ENCODE data around the gene PI16.

- TF ChIP-seq EP300 (IDR thresholded peaks at IDR 0.05) (no peak), CTCF (IDR thresholded peaks at IDR 0.05) (no peak), POLR2A (IDR thresholded peaks at IDR 0.05) (no peak)
Measured at GRCh38 chr6:36933102-36933501, 21.4 kb upstream of the PI16 start.

Data from sigmoid colon (tissue), 4 donors.